ENCODE results near the gene TRANK1.
"Not testable (repeated sequence)": the region's sequence is repeated elsewhere in the genome, so short reads cannot be mapped to it uniquely, and the experiment has no call there.

The TRANK1 gene

GRCh38 chr3:36944641-36945270 lies at the start of gene TRANK1:
TSS of gene TRANK1 (minus strand) at chr3:36945054. CDS start at chr3:36944809, 245 bp downstream.
- peak; percentile 26 for DNase-seq

GRCh38 chr3:36993326-36994283 lies 48.8 kb upstream of the TRANK1 start, which contains the start of gene MLH1:
TSS of gene MLH1 (plus strand) at chr3:36993518. CDS start at chr3:36993548, 30 bp downstream.
- no peak for DNase-seq

- DNase-seq = no peak
Measured at GRCh38 chr3:36992806-36993325, 48.0 kb upstream of the TRANK1 start, which contains the start of gene EPM2AIP1. TSS of gene EPM2AIP1 (minus strand) at chr3:36993131. CDS start at chr3:36993077, 54 bp downstream.

GRCh38 chr3:36991923-36992805 lies 47.3 kb upstream of the TRANK1 start:
- no peak for DNase-seq

GRCh38 chr3:36991147-36991546 lies 46.3 kb upstream of the TRANK1 start:
- no peak for DNase-seq

GRCh38 chr3:36989568-36989967 lies 44.7 kb upstream of the TRANK1 start:
- no peak for DNase-seq

- DNase-seq = no peak
Measured at GRCh38 chr3:36989005-36989404, 44.2 kb upstream of the TRANK1 start.

- DNase-seq = no peak
Measured at GRCh38 chr3:36988356-36988755, 43.5 kb upstream of the TRANK1 start.

GRCh38 chr3:36981006-36981405 lies 36.2 kb upstream of the TRANK1 start:
- no peak for DNase-seq

GRCh38 chr3:36973139-36973538 lies 28.3 kb upstream of the TRANK1 start:
- no peak for DNase-seq

GRCh38 chr3:36972163-36972562 lies 27.3 kb upstream of the TRANK1 start:
- DNase-seq = no peak

- peak; percentile 1 for DNase-seq
Measured at GRCh38 chr3:36969540-36970432, 24.9 kb upstream of the TRANK1 start.

GRCh38 chr3:36969085-36969484 lies 24.2 kb upstream of the TRANK1 start:
- DNase-seq = no peak

GRCh38 chr3:36965440-36965839 lies 20.6 kb upstream of the TRANK1 start:
- DNase-seq = no peak

- no peak for DNase-seq
Measured at GRCh38 chr3:36964817-36965216, 20.0 kb upstream of the TRANK1 start.

GRCh38 chr3:36964331-36964730 lies 19.5 kb upstream of the TRANK1 start:
- no peak for DNase-seq

GRCh38 chr3:36963008-36963407 lies 18.2 kb upstream of the TRANK1 start:
- DNase-seq = not testable (repeated sequence)

- DNase-seq = no peak
Measured at GRCh38 chr3:36960502-36960901, 15.6 kb upstream of the TRANK1 start.

- no peak for DNase-seq
Measured at GRCh38 chr3:36959821-36960220, 15.0 kb upstream of the TRANK1 start.

GRCh38 chr3:36957862-36958686 lies 13.2 kb upstream of the TRANK1 start:
- DNase-seq = no peak

GRCh38 chr3:36957063-36957462 lies 12.2 kb upstream of the TRANK1 start:
- no peak for DNase-seq
